PFSK-1 (cell line): Measurements from ENCODE around the gene C16orf74.

Experiments used
- FOXP2 ChIP-seq: optimal IDR thresholded peaks from 2 replicates; pipeline ENCODE3; 2011; ENCODE audit warnings: borderline replicate concordance, control low read depth, inconsistent platforms; ENCODE audit not compliant: insufficient read depth; ENCODE audit errors: extremely low read length, extremely low read depth
- POLR2AphosphoS5 ChIP-seq: IDR thresholded peaks from 2 replicates; pipeline ENCODE4 v1.6.1; 2012; ENCODE audit warnings: low read depth, mild to moderate bottlenecking, control low read depth, low read length, moderate library complexity
- REST ChIP-seq, 2 experiments: IDR thresholded peaks; 2 replicates each; pipeline versions ENCODE4 v1.6.1 to v1.8.0; 2011 to 2012; ENCODE audit warnings: low read depth in 2 of 2, low read length in 2 of 2, control low read depth in 1 of 2, inconsistent platforms in 1 of 2, mild to moderate bottlenecking in 1 of 2, moderate library complexity in 1 of 2; ENCODE audit not compliant: insufficient read depth in 1 of 2
- SIN3A ChIP-seq: IDR thresholded peaks from 2 replicates; pipeline ENCODE4 v1.6.1; 2012; ENCODE audit warnings: mild to moderate bottlenecking, low read length, moderate library complexity, borderline replicate concordance; ENCODE audit not compliant: insufficient read depth
- TAF1 ChIP-seq: IDR thresholded peaks from 2 replicates; pipeline ENCODE4 v1.6.1; 2012; ENCODE audit warnings: low read length, control low read depth, borderline replicate concordance; ENCODE audit not compliant: insufficient read depth

GRCh38 chr16:85724936-85725335 is 26.0 kb downstream of the C16orf74 start:
- TF ChIP-seq REST (IDR thresholded peaks at IDR 0.05; ENCODE audit: insufficient read depth in 1 of 2, low read depth in 2 of 2, low read length in 2 of 2) = no peak
- no peak for TF ChIP-seq POLR2AphosphoS5
- no peak for TF ChIP-seq SIN3A
- no peak for TF ChIP-seq TAF1
- no peak for TF ChIP-seq FOXP2
